Hepatic stellate cell (primary cell): Measurements from ENCODE around the gene SEMA5A.

Experiments used
- DNase-seq: peaks from one replicate; pipeline ENCODE4 v3.0.0; 2011; ENCODE audit warnings: low spot score

SEMA5A gene

DNA sequence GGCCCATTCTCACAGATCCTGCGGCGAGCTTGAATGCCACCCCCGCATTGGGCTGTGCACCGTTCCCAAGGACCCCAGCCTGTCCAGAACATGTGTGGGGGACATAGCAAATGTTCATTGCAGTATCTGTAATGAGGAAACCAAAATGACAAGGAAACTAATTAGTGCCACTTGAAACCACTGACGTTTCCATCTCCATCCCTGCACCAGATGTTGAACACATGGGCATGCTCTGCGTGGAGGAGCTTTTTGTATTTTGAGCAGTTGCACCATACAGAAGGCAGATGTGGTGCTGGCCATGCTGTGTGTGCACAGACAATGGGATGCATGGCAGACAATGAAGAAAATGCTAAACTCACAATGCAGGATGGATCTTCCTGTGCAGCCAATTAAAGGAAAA is 437.7 kb downstream of the SEMA5A start:
- no peak for DNase-seq

DNA sequence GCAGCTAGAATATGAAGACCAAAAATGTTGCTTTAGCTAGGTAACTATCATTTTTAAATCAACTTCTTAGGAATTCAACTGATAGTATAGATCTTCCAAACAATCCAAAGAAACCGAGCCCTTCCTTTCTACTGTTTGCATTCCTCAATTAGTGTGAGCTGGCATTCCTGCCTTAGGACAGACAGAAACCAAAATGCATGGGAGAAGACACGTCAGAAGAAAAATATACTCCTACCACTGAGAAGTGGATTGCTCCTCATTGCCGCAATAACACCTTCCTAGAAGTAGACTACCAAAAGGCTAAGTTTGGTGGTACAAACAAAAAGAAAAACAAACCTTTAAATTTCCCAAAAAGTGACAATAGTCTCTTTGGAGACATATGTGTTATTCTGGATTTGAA is 440.0 kb downstream of the SEMA5A start:
- no peak for DNase-seq

DNA sequence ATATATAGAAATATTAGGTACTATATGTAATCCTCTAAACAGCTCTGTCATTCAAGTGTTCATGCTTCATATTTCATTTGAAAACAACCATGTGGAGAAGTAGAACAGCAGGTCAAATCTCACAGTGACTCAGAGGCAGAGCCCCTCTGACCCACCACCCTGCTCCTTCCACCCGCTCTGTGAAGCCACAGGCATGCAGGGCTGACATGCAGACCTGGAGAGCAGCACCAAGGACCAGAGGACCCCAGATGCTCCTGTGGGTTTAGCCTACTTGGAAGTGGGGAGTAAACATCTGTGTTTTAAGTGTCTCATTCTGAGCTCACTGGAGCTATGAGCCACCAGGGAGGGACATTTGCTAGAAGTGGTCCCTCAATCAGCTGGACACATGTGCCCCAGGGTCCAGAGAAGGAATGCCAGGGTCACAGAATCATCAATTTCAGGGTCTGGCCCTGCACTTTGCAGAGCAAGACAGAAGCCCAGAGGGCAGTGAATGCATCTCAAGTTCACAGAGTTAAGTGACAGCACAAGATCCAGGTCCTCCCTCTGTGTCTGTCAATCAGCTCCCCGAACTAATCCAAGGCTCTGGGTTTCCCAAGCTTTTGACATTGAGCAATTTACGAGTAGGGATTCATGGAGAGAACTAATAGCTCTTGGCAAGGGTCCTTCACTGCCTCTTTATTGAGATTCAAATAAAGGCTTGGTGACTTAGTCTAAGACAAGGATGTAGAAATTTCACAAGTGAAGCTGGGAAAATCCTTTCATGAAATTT is 441.1 kb downstream of the SEMA5A start:
- no peak for DNase-seq

DNA sequence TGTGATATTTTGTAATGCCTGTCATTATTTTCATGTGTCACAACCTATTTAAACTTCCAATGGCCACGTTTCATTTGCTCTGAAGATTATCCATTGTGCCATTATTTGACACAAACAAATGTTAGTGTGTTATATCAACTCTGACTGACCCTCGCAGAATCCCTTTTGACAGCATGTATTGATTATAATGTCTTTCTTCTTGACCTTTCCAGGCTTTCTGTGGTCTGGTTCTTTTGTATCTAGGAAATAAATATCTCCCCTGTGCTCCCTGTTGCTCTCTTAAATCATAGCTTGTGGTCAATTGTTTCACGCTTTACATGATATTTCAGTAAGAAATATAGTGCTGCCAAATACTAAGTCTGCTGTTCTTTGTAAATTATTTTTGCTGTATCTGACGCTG is 442.6 kb downstream of the SEMA5A start:
- no peak for DNase-seq

DNA sequence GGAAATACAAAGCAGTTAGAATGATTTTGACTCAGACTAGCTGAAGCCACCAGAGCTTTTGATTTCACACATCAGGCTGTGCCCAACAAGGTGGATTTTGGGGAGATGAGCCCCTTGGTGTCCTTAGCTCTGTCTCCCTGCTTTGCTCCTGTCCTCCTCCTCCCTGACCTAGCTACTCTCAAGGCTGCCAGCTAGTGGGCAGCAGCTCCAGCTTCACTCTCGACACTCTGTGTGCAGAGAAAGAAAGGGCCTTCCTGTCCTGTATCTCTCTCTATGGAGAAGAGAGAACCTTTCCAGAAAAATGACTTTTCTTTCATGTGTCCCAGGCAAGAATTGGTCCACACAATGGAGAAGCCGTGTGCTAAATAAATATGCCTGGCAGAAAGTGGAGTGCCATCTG is 446.2 kb downstream of the SEMA5A start:
- DNase-seq, result no peak

DNA sequence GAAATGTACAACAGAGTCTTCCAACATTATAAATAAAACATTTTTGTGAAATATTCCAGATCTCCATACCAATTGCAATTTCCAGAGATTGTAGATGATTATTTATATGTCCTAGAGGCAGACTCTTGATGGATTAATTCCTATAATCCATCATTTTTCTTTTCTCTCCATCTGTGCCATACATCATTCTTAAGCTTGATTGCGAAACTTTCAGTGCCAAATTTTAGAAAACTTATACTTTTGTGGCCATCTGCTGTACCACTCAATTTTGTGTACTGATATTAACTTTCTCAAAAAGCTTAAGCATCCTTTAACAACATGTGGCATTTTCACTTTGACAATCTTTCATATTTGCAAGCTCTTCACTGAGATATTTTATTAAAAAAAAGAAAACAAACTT is 446.9 kb downstream of the SEMA5A start:
- DNase-seq, result no peak

DNA sequence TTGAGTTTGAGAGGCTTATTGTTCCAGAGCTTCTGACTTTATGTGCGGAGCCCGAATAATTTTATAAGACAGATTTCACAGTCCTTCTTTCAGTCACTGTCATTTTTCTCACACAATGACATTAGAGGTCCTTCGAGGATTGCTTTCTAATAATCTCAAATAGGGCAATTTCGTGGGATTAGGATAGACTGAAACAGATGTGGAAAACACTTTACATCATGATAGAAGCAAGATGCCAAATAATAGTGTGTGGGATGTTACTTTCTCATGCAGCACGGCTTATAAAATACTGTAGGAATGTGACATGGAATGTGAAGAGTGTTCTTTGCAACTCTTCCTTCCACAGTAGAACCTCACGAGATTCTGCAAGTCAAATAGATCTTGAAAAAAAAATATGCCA is 451.3 kb downstream of the SEMA5A start:
- DNase-seq, result no peak

DNA sequence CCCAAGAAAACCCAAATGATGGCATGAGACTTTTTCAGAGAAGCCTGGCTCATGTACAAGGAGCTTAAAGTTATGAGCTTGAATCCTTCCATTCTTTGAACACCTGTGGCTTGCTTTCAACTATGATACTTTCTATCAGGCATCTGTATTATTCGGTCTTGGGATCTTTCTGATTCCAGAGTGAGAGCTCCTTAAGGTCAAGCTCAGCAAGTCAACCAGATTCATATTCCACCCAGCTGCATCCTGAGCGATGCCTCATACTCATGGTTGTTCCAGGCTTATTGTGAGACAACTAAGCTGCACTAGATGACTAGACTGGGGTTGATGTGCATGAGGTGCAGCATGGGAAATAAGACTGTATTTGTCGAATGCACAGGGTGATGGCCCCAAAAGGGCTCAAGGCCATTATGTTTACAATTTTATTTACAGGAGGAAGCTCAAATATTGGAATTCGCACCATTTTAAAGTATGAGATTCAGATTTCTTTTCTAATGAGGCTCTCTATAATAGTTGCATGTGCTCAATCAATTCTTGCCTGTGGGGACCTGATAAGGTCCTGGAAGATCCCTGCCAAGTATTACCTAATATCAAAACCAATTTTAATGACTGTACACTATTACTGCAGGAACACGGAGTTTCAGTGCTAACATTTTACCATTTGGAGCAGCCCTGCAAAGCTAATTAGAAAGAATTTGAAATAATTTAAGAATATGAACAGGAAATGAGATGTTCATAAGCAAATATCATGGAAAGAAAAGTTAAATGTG is 453.8 kb downstream of the SEMA5A start:
- DNase-seq, result no peak

DNA sequence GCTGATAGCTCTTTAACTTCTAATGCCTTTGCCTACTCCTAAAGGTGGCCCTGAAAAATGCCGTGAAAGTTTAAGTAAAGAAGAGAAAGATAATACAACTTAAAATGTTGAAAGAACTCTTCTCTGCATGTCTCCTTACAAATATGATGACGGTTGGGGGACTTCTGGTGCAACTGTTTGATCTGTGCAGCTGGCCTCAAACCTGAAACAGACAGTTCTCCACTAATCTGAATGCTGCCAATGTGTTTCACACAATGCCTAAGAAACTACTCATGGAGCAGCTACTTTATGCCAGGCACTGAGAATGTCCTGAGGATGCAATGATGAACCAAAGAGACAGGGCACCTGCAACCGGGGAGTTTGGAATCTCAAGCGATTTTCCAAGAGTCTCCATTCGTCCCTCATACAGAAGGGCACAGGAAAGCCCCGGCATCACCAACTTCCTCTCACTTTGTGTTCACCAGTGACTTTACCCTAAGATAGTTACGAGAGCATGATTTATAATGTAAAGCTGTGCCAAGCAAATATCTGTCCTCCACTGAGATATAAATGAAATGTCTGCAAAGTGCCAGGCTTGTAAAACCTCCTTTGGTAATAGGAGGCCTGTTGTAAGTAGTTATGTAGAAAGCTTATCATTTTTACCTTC is 455.4 kb downstream of the SEMA5A start:
- no peak for DNase-seq

DNA sequence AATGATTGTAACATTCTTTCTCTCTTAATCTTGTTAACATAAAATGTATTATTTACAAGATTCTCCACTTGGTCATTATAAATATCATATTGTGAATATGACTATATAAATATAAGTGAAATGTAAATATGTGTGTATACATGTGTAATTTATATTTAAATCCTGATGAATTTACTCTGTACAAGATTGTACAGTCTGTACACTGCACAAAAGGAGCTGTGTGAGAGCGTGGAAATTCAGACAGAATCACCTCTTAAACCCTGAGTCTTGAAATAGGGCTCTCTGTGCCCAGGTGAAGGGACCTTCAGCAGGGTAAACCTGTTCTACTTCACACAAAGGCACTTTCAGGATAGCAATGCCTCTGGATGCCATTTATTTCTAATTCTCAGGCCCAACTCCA is 456.0 kb downstream of the SEMA5A start:
- DNase-seq, result no peak

DNA sequence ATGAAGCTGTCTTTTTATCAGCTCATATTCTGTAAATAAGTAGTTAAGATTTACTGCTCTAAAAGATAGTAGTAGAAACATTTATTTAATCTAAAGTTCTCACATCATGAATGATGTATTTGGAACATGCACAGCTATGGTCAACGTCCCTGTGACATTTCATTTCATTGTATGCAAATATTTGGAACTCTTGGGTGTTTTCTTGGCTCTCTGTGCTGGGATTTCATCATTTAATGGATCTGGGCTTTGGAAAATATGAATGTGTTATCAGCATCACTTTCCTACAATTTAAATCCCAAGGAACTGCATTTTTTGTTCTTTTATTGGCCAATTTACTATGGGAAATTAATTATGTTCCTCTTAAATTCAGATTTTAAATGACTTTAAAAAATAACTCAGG is 462.9 kb downstream of the SEMA5A start:
- DNase-seq, result no peak

DNA sequence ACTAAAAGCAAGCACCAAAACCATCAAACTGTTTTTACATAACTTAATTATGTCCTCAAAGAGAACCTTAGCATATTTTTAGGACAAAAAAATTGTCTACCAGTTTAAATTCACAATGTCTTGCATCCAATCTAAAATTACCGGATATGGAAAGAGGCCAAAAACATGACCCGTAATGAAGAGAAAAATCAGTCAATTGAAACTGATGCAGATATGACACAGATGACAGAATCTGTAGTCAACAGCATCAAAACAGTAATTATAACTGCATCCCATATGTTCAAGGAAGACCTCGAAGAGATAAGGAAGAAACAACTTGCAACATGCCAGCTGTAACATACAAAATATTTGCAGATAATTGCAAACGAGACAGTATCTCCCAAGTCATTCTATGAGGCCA is 473.2 kb downstream of the SEMA5A start:
- no peak for DNase-seq

DNA sequence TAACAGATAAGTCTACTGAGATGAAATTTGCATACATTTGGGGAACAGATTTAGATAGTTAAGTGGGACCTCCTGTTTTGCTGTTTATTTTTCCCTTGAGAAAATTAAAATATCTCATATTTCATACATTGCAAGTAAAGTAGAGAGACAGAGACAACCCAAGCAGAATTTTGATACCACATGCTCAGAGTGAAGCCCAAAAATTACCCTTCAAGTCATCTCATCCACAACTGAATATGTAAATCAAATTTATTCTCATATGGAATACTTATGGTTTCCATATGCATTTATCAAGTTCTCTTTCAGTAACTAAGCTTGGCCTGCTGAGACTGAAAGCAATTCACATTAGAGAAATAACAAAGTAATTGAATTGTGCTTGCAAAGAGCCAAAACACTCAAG is 474.4 kb downstream of the SEMA5A start:
- no peak for DNase-seq

DNA sequence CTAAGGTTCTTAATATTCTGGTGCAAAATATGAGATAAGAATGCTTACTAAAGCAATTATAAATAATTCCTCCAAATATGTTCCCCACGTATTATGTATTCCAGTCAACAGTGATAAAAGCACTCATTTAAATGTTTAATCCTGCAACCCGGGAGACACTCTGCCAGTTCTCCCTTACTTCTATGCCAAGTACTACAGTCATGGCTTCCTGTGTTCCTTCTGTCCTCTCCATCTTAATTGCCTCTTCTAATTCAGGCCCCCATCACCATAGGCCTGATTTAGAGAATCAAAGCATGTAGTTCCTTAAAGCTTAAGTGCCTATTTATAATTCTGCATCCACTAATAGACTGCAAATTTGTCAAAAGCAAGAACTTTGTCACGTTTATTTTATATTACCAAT is 474.8 kb downstream of the SEMA5A start:
- no peak for DNase-seq

DNA sequence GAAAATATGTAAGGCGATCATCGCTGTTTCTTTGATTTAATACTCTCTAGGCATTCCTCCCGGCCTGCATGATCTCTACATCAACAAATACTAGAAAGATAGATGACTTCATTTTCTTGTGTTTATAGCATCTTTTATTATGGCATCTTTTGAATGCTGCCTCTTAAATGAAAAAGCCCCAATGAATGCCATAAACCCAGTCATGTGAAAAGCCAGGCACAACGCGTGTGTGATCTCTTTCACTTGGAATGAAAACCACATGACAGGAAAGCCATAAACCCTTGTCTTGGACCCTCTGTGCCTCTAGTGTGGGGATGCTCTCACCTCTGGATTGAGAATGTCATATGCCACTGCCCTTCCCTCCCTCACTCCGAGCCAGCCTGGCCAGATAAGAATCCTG is 476.2 kb downstream of the SEMA5A start:
- no peak for DNase-seq

DNA sequence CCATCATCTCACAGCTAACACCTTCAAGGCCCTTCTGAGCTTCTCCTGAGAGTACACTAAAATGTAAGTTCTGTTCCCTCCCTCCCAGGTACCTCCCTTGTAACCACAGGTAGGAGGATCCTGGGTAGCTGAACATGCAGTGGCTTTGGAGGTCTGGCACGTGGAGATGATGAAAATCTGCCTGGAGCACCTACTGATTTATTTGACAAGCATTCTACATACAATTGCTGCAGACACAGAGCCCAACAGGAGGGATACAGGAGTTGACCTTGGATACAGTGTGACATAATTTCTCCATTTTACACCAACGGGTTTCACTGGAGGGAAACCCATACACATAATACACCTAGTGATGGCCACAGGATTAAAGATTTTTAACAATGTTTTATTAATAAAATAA is 478.7 kb downstream of the SEMA5A start:
- DNase-seq, result no peak

DNA sequence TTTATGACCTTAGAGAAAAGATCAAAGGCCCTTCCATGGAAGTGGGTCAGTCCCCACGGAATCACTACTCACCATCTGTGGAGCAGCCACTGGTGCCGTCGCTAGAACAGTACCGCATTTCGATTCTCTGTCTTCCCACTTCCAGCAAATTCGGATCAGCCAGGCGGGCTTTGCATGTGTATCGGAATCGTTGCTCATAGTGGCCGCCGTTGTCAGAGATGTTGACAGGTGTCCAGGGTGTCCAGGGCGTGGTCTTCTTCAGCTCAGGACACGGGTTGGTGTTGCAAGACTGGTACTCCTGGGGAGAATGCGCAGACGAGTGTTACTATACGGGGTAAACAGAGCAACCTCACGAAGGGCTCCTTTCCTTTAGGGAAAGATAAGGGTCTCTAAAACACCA is 479.5 kb downstream of the SEMA5A start:
- no peak for DNase-seq

DNA sequence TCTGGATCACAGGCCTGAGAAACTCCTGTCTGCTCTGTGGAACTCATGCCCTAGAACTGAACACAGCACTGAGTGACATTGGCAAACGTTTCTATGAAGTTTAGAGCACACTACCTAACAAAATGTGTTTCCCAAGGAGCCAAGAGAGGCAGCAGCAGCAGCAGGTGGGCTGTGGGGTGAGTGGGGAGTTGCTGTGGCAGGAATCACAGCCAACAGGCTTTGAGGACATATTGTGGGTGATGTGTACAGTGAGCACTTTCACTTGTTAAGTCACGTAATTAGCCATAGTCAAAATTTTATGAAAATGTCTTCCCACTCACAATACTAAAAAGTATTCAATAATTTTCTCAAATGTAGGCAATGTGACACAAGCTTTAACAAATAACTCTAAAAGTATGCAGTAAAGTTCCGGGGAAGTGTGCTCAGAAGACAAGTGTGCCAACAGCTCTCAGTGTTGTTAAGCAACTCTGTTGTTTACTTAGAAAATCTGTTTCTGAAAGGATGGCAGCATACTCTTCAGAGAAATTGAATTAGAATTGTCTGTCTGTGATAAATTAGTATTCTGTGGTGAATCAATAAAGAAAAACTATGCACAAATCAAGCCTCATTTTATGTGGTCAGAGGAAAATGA is 482.1 kb downstream of the SEMA5A start:
- DNase-seq, result no peak

DNA sequence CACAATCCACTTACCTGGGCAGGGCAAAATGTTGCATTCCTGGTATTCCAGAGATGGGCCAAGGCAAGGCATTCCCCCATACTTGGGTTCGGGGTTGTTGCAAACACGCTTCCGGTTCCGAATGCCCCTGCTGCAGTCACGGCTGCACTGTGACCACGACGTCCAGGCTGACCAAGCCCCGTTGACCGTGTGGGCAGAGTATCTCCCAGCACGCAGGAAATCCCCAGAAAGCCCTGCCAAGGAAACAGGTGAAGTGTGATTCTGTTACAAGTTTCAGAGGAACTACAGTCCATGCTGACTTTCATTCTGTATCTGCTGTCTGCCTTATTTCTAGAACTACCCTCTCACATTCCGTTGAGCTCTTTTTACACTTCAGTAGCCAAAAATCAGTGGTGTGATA is 483.0 kb downstream of the SEMA5A start:
- DNase-seq, result no peak

DNA sequence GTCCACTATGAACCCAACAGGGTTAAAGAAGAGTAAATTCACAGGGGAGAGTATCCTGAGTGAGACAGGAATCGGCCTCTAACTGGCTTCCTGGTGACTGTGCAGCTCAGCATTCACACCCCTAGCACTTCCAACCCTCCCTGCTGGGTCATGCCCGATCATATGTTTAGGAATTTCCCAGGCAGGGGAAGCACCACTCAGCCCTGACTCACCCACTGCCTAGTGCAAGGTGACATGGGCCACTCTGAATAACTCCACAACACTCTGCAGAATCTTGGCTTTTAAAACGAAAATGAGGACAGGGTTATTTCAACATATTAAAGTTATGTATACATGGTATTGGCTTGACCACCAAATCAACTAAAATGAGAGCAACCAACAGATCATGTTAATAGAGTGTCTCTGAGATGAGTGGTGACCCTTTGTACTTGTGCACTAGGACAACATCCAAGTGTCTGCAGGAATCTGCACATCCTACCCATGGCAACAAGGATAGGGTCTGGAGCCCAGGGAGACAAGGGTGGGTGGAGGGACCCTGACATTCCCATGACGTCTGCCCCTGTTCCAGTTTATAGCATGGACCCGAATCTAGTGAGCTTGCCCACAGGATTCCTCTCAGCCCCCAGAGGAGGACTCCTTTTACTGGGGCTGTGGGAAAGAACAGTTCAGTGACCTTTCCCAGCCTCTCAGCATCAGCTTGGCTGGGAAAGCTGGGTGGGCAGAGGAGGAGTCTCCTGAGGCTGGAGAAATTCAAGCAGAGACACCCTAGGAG is 485.8 kb downstream of the SEMA5A start:
- DNase-seq, result peak; percentile 91

DNA sequence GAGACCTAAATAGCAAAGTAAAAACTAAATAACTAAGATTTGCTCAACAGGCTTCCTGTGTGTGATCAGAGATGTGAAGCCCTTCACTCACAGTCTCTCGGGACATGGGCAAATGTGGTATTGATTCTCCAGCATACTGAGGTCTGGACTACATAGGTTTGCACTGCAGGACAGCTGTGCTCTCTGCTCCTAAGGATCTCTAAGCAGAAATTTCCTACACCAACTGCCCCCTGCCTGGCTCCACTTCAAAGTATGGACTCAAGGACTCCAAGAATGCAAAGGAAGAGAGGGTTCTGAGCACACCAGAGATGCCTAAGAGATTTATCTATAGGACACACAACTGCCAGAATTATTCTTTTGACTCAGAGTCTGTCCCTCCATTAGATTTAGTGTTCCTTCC is 487.2 kb downstream of the SEMA5A start:
- no peak for DNase-seq

DNA sequence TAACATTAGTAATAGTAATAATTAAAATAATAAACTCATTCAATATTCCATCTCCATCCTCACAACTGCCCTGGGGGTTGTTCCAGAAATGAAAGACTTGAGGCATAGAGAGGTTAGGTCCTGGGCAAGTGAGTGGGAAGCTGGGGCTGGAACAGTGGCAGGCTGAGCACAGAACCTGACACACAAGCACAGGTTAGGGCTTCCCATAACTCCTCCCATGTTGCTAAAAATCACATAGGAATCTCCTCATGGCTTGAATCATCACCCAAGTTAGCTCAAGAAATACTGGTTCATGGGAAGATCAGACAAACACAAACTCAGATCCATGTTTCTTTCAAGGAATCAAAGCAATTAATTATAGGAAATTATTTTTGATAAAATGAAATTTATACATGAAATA is 487.7 kb downstream of the SEMA5A start:
- DNase-seq, result no peak
